GM06990 (cell line): ENCODE results near the gene PPFIA2.

Experiments used
- DNase-seq: peaks from one replicate; pipeline ENCODE4 v3.0.0-alpha.2; 2011; ENCODE audit not compliant: insufficient read length; ENCODE audit errors: extremely low read depth
- H3K27me3 ChIP-seq: replicated peaks from 2 replicates; pipeline ENCODE4 v1.6.0; 2011; ENCODE audit warnings: low read length; ENCODE audit not compliant: control insufficient read depth, insufficient read depth
- H3K36me3 ChIP-seq: 2 replicates; pipeline ENCODE4 v1.5.1; 2011; ENCODE audit warnings: low read length; ENCODE audit not compliant: control insufficient read depth, insufficient read depth
- H3K4me3 ChIP-seq: replicated peaks from 2 replicates; pipeline ENCODE4 v1.5.1; 2011; ENCODE audit warnings: low read depth, mild to moderate bottlenecking, control low read depth, low read length
- TF ChIP-seq, protein P1 (sequence below): IDR thresholded peaks from 2 replicates; pipeline ENCODE4 v1.5.1; 2011; ENCODE audit warnings: low read length, control low read depth, mild to moderate bottlenecking, inconsistent platforms; ENCODE audit not compliant: insufficient read depth, poor library complexity, severe bottlenecking

Gene PPFIA2

DNA sequence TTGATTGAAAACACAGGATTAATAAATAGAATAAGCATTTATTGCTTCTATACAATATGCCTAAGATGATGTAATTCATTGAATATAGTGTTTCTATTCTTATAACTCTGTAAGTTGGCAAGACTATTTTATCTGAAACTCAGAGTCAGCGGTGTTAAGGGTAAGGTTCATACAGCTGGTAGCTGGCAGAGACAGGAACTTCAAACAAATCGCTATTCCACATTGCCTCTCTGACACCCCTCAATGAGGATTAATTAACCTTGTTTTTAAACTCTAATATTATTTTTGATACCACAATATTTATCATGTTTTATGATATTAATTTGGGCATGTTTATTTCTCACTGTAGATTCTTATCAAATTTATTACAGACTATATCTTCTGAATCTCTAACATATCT, 357.9 kb downstream of the PPFIA2 start:
- DNase-seq, result no peak
- TF ChIP-seq, protein P1, sequence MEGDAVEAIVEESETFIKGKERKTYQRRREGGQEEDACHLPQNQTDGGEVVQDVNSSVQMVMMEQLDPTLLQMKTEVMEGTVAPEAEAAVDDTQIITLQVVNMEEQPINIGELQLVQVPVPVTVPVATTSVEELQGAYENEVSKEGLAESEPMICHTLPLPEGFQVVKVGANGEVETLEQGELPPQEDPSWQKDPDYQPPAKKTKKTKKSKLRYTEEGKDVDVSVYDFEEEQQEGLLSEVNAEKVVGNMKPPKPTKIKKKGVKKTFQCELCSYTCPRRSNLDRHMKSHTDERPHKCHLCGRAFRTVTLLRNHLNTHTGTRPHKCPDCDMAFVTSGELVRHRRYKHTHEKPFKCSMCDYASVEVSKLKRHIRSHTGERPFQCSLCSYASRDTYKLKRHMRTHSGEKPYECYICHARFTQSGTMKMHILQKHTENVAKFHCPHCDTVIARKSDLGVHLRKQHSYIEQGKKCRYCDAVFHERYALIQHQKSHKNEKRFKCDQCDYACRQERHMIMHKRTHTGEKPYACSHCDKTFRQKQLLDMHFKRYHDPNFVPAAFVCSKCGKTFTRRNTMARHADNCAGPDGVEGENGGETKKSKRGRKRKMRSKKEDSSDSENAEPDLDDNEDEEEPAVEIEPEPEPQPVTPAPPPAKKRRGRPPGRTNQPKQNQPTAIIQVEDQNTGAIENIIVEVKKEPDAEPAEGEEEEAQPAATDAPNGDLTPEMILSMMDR, result no peak

DNA sequence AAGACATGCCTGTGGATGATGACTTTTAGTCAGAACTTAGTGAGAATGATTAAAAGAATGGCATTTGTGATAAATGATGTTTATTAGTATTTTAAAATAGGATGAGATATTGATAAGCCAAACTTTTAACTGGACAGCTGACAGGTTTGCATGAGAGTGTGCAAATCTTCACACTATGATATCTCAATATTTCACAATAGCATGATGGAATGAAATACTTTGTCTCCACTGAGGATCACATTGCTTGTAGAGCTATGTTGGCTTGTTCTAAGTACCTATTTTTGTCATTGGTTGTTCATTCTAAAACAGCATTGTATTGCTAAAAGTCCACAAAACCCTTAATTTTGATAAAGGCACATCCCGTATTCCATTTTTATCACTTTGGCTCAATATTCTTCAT, 359.1 kb downstream of the PPFIA2 start:
- no peak for DNase-seq
- no peak overlapping the region for H3K4me3 ChIP-seq
- TF ChIP-seq, protein P1, result no peak
- H3K36me3 ChIP-seq, result no peaks in the 10 kb centered on the region
- H3K27me3 ChIP-seq, result no peaks in the 10 kb centered on the region

More for the DNA sequence above, 357.9 kb downstream of the PPFIA2 start:
- H3K27me3 ChIP-seq, result no peaks in the 10 kb centered on the region
- H3K36me3 ChIP-seq, result no peaks in the 10 kb centered on the region
- H3K4me3 ChIP-seq, result no peak overlapping the region

DNA sequence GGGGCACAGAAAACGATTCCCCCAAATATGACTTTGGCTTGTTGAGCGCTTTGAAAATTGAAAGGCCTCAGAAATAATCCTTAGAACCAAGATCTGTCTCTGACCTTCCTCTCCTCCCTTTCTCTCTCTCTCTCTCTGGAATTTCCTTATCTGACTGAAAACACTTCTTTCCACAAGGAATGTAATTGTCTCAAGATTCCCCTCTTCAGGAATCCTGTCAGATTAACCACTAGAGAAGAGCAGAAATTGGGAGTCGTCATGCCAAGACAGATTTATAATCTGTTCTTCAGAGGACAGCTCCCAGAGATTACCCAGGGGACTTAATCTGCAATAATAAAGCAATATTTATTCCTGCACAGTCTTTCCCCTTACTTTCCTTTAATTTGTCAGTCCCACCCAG, 363.7 kb downstream of the PPFIA2 start:
- H3K36me3 ChIP-seq, result no peaks in the 10 kb centered on the region
- DNase-seq, result no peak
- H3K27me3 ChIP-seq, result no peaks in the 10 kb centered on the region
- H3K4me3 ChIP-seq, result no peak overlapping the region
- TF ChIP-seq, protein P1, result no peak

DNA sequence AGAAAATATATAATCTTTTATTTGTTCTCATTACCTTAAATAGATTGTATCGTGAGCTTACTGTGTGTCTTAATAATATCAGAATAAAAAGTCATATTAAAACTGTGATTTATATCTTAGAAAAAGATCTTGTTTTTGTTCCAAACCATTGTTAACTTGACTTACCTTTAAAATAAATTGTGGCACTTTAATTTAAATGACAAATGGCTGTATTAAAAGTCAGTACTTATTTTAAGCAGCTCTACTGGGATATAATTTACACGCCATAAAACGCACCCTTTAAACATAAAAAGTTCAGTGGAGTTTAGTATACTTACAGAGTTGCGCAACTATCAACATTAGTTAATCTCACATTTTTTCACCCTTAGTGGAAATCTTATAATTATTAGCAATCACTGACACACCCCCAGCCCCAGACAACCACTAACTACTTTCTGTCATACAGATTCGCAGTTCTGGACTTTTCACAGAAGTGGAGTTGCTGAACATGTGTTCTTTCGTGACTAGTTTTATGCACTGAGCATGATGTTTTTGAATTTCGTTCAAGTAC, 369.5 kb downstream of the PPFIA2 start:
- H3K27me3 ChIP-seq, result no peaks in the 10 kb centered on the region
- DNase-seq, result no peak
- no peaks in the 10 kb centered on the region for H3K36me3 ChIP-seq
- H3K4me3 ChIP-seq, result no peak overlapping the region
- TF ChIP-seq, protein P1, result no peak

DNA sequence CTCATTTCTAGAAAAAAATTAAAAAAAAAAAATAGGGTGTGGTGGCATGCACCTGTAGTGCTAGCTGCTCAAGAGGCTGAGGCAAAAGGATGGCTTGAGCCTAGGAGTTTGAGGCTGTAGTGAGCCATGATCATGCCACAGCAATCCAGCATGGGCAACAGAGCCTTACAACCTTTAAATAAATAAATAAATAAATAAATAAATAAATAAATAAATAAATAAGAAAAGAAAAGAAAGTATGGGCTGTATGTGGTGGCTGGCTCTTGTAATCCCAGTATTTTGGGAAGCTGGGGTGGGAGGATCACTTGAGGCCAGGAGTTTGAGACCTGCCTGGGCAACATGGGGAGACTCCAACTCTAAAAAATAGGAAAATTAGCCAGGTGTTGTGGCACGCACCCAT, 373.0 kb downstream of the PPFIA2 start:
- Histone ChIP-seq H3K4me3 (no peak overlapping the region), H3K36me3 (no peaks in the 10 kb centered on the region), H3K27me3 (no peaks in the 10 kb centered on the region)
- DNase-seq, result no peak
- TF ChIP-seq, protein P1, result no peak

DNA sequence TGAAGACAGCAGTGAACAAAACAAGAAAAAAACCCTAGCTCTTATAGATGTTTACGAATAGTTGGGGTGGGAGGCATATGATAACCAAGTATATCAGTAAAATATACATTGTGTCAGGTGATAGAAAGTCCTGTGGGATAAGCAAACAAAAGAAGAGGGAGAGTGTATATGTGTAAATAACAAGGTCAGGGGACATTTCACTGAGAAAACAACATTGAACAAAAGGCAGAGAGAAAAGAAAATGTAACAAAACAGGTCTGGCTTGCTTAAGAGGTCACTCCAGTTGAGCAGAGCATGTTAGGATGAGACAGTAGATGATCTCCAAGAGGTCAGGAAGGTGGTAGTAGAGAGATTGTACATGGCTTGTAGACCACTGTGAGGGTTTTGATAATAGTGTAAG, 377.2 kb downstream of the PPFIA2 start:
- DNase-seq, result no peak
- Histone ChIP-seq H3K36me3 (no peaks in the 10 kb centered on the region), H3K4me3 (no peak overlapping the region), H3K27me3 (no peaks in the 10 kb centered on the region)
- TF ChIP-seq, protein P1, result no peak
